ENCODE data around the gene CDC42.

Gene CDC42

GRCh38 chr1:22104094-22104493, 51.6 kb downstream of the CDC42 start:
- DNase-seq (ENCODE audit: extremely low spot score): no peak
- ChIA-PET POLR2A (no interaction called here), CTCF (interaction anchor here (1.3 to 2.2 kb wide), 3 partner anchors 10 to 312 kb away, joined by 4 to 19 read pairs (median 19); no protein-coding TSS in a partner anchor)
- TF ChIP-seq, protein P1, sequence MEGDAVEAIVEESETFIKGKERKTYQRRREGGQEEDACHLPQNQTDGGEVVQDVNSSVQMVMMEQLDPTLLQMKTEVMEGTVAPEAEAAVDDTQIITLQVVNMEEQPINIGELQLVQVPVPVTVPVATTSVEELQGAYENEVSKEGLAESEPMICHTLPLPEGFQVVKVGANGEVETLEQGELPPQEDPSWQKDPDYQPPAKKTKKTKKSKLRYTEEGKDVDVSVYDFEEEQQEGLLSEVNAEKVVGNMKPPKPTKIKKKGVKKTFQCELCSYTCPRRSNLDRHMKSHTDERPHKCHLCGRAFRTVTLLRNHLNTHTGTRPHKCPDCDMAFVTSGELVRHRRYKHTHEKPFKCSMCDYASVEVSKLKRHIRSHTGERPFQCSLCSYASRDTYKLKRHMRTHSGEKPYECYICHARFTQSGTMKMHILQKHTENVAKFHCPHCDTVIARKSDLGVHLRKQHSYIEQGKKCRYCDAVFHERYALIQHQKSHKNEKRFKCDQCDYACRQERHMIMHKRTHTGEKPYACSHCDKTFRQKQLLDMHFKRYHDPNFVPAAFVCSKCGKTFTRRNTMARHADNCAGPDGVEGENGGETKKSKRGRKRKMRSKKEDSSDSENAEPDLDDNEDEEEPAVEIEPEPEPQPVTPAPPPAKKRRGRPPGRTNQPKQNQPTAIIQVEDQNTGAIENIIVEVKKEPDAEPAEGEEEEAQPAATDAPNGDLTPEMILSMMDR (IDR thresholded peaks at IDR 0.05; ENCODE audit: control extremely low read depth, extremely low read depth, low read depth, missing control alignments): no peak

DNA sequence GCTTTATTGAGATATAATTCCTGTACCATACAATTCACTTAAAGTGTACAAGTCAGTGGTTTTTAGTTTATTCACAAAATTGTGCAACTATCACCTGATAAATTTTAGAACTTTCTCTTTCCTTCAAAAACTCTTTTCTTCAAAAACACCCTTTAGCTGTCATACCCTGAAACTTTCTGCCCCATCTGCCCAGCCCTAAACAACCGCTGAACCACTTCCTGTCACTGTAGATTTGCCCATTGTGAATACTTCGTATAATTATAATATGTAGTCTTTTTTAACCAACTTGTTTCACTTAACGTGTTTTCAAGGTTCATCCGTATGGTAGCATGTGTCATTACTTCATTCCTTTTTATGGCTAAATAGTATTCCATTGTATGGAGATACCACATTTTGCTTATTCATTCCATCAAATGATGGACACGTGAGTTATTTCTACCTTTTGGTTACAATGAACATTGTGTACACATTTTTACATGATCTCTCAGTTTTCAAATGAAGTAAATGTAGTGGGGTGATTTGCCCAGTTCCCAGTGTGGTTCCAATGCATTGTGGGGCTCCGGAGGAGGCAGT, 52.4 kb downstream of the CDC42 start:
- ChIA-PET POLR2A (no interaction called here), CTCF (interaction anchor here (1.0 to 2.2 kb wide), 22 partner anchors 8 to 532 kb away, joined by 3 to 19 read pairs (median 4); partner anchors contain the start of gene C1QA)
- TF ChIP-seq, protein P1 (IDR thresholded peaks at IDR 0.05; ENCODE audit: control extremely low read depth, extremely low read depth, low read depth, missing control alignments): no peak
- DNase-seq (ENCODE audit: extremely low spot score): no peak

GRCh38 chr1:22105611-22106207, 53.2 kb downstream of the CDC42 start:
- POLR2A ChIA-PET: no interaction called here

DNA sequence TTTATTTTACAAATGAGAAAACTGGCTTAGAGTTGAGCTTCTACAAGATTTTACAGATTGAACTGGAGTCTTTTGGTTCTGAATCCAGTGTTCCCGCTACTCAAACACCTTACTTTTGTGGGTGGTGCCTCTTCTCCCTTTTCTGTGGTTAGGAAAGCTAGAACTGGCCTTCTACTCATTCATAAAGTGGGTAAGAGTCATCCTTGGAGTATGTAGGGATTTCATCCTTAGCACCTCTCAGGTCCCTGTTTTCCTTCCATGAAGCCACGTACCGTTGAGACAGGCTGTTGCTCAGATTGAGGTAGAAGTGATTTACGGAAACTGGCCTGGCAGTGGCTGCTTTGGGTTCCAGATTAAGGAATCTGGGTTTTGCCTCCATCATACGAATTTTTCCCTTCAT, 54.6 kb downstream of the CDC42 start:
- CTCF ChIA-PET: interaction anchor here (0.8 to 2.2 kb wide), 5 partner anchors 8 to 309 kb away, joined by 3 to 6 read pairs (median 3); no protein-coding TSS in a partner anchor
- TF ChIP-seq, protein P1 (IDR thresholded peaks at IDR 0.05; ENCODE audit: control extremely low read depth, extremely low read depth, low read depth, missing control alignments): no peak
- DNase-seq (ENCODE audit: extremely low spot score): no peak
- POLR2A ChIA-PET: no interaction called here

More at GRCh38 chr1:22105611-22106207, 53.2 kb downstream of the CDC42 start:
- CTCF ChIA-PET: interaction anchor here (1.0 to 2.2 kb wide), 22 partner anchors 9 to 531 kb away, joined by 3 to 19 read pairs (median 4); partner anchors contain the start of gene C1QA
- TF ChIP-seq, protein P1 (IDR thresholded peaks at IDR 0.05; ENCODE audit: control extremely low read depth, extremely low read depth, low read depth, missing control alignments): peak; percentile 70
- peak; percentile 48 for DNase-seq (ENCODE audit: extremely low spot score)

GRCh38 chr1:22108339-22109105, 56.0 kb downstream of the CDC42 start:
- TF ChIP-seq, protein P1 (IDR thresholded peaks at IDR 0.05; ENCODE audit: control extremely low read depth, extremely low read depth, low read depth, missing control alignments): no peak
- DNase-seq (ENCODE audit: extremely low spot score): no peak
- CTCF ChIA-PET: interaction anchor here (0.7 to 2.5 kb wide), 5 partner anchors 16 to 596 kb away, joined by 3 to 6 read pairs (median 5); no protein-coding TSS in a partner anchor
- POLR2A ChIA-PET: no interaction called here

GRCh38 chr1:22110016-22110415, 57.5 kb downstream of the CDC42 start:
- POLR2A ChIA-PET: no interaction called here
- DNase-seq (ENCODE audit: extremely low spot score): no peak
- TF ChIP-seq, protein P1 (IDR thresholded peaks at IDR 0.05; ENCODE audit: control extremely low read depth, extremely low read depth, low read depth, missing control alignments): no peak
- CTCF ChIA-PET: interaction anchor here (1.0 to 2.5 kb wide), 4 partner anchors 11 to 306 kb away, joined by 4 to 6 read pairs (median 6); no protein-coding TSS in a partner anchor
